ENCODE measurements around the gene JAM3. TPM values are rescaled to one million over a fixed set of nuclear protein-coding genes. Genes with fewer than 3 reads are reported as not detected.

JAM3 gene
- total and polyA plus RNA-seq, 2 of the 13 experiments (the other 11 are each of a cell fraction or from before 2014, with no cell fraction given): 0.98 to 2.8 TPM

DNA sequence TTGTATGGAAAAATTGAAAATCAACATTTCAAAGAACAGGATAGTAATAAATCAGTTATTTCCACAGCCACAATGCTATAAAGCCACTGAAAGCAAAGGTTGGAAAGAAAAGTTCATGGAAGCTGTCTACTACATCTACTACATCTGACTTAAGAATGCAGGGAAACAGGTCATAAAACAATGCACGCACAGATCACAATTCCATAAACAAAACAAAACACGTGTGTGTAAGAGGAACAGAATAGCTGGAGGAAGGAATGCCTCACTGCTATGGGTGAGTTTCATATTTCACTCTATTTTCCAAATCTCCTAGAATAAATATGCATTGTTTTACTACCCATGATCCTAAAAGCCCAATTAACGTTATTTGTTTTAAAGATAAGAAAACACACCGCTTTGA, 88.6 kb downstream of the JAM3 start:
- Histone ChIP-seq H3K36me3 (replicated peaks in 1 of 2; ENCODE audit: control insufficient read depth in 1 of 2, insufficient read depth in 2 of 2, low read length in 2 of 2) (peaks cover 26 to 67% of the 10 kb centered on the region in 2 experiments; a peak in 4 of 5 replicates), H3K4me1 (ENCODE audit: insufficient read depth, low read length) (no peaks in the 10 kb centered on the region), H3K79me2 (ENCODE audit: insufficient read depth, low read length) (no peaks in the 10 kb centered on the region), H3K4me2 (ENCODE audit: low read depth, low read length) (no peak overlapping the region), H2AFZ (ENCODE audit: low read length) (no peak overlapping the region), H4K20me1 (ENCODE audit: insufficient read depth, low read length) (no peaks in the 10 kb centered on the region), H3K9ac (ENCODE audit: insufficient read depth, low read depth, low read length) (no peak overlapping the region), H3K9me3 (ENCODE audit: low read length) (no peaks in the 10 kb centered on the region), H3K27me3 (ENCODE audit: control insufficient read depth in 1 of 2, insufficient read depth in 2 of 2, low read length in 2 of 2) (no peaks in the 10 kb centered on the region), H3K4me3 (replicated peaks in 1 of 3; ENCODE audit: insufficient read depth in 1 of 3, low read depth in 2 of 3, low read length in 3 of 3) (no peak overlapping the region), H3K27ac (ENCODE audit: extremely low read length, insufficient read depth, low read length) (no peak overlapping the region)
- FAIRE-seq: no peak
- intact Hi-C loops (cut with micrococcal nuclease; ENCODE audit: unreplicated experiment) (no loop called here), in situ Hi-C loops (cut with HindIII; ENCODE audit: extremely low pct_ligation_motif_present, low pct_unique_long_range_greater_than_20kb) (no loop called here)
- TF ChIP-seq ZBTB38 (CRISPR knock-in tag; IDR thresholded peaks at IDR 0.05) (no peak), RELA (CRISPR knock-in tag; IDR thresholded peaks at IDR 0.05) (no peak)
- POLR2A ChIA-PET: no interaction called here
- DNase-seq (ENCODE audit: low spot score): no peak
- 90% methylated on average over 4 of the region's 4 CpGs for WGBS (ENCODE audit: low lambda C conversion rate)
- CTCF ChIA-PET (ENCODE audit: low intra/inter-chr PET ratio, low total read pairs): no interaction called here
- no peak for ATAC-seq
- no TSS peak for BruUV-seq (replicated peaks)

DNA sequence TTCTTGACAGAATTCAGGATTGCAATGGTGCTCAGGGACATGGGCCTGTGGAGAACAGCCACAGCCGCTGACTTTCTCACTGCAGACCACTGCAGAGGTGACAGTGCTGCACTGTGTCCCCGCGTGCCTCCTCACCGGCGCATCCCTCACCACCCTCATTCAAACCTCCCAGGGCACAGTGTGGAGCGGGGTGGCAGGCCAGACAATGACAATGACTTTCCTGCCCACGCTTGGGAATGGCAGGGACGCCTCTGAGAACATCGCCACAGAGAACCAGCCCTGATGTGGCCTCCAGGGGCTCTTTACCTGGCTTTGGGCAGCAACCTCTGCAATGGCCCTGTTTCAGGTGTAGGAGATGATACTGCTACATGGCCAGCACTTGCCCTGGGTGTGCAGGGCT, 89.2 kb downstream of the JAM3 start:
- Histone ChIP-seq H3K27me3 (ENCODE audit: control insufficient read depth in 1 of 2, insufficient read depth in 2 of 2, low read length in 2 of 2) (no peaks in the 10 kb centered on the region), H3K4me3 (replicated peaks in 1 of 3; ENCODE audit: insufficient read depth in 1 of 3, low read depth in 2 of 3, low read length in 3 of 3) (no peak overlapping the region), H2AFZ (ENCODE audit: low read length) (no peak overlapping the region), H3K36me3 (replicated peaks in 1 of 2; ENCODE audit: control insufficient read depth in 1 of 2, insufficient read depth in 2 of 2, low read length in 2 of 2) (peaks cover 26 to 66% of the 10 kb centered on the region in 2 experiments; a peak in 4 of 5 replicates), H3K27ac (ENCODE audit: extremely low read length, insufficient read depth, low read length) (no peak overlapping the region), H3K9ac (ENCODE audit: insufficient read depth, low read depth, low read length) (no peak overlapping the region), H3K4me1 (ENCODE audit: insufficient read depth, low read length) (no peaks in the 10 kb centered on the region), H3K79me2 (ENCODE audit: insufficient read depth, low read length) (no peaks in the 10 kb centered on the region), H4K20me1 (ENCODE audit: insufficient read depth, low read length) (no peaks in the 10 kb centered on the region), H3K4me2 (ENCODE audit: low read depth, low read length) (no peak overlapping the region), H3K9me3 (ENCODE audit: low read length) (no peaks in the 10 kb centered on the region)
- 98% methylated on average over 7 of the region's 9 CpGs for WGBS (ENCODE audit: low lambda C conversion rate)
- ChIA-PET POLR2A (no interaction called here), CTCF (ENCODE audit: low intra/inter-chr PET ratio, low total read pairs) (no interaction called here)
- DNase-seq (ENCODE audit: low spot score): no peak
- in situ Hi-C loops (cut with HindIII; ENCODE audit: extremely low pct_ligation_motif_present, low pct_unique_long_range_greater_than_20kb): no loop called here
- ATAC-seq: no peak
- no peak for FAIRE-seq
- TF ChIP-seq SMARCE1 (IDR thresholded peaks at IDR 0.05; ENCODE audit: borderline replicate concordance) (no peak), ZNF256 (CRISPR knock-in tag; conservative IDR thresholded peaks at IDR 0.05) (no peak), HOXA9 (CRISPR knock-in tag; IDR thresholded peaks at IDR 0.05; ENCODE audit: borderline replicate concordance) (no peak), ZFP1 (CRISPR knock-in tag; IDR thresholded peaks at IDR 0.05) (no peak)
- TF ChIP-seq, protein P1, sequence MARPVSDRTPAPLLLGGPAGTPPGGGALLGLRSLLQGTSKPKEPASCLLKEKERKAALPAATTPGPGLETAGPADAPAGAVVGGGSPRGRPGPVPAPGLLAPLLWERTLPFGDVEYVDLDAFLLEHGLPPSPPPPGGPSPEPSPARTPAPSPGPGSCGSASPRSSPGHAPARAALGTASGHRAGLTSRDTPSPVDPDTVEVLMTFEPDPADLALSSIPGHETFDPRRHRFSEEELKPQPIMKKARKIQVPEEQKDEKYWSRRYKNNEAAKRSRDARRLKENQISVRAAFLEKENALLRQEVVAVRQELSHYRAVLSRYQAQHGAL (CRISPR knock-in tag; IDR thresholded peaks at IDR 0.05; ENCODE audit: not compliant biosample characterization): no peak
- BruUV-seq (replicated peaks): no TSS peak
- intact Hi-C loops (cut with micrococcal nuclease; ENCODE audit: unreplicated experiment): no loop called here
